Mesenteric fat pad (tissue), 1 donor: ENCODE data around the gene LDLRAP1. TPM values are rescaled to one million over a fixed set of nuclear protein-coding genes. Genes with fewer than 3 reads are reported as not detected.
"Not testable (repeated sequence)": the region's sequence is repeated elsewhere in the genome, so short reads cannot be mapped to it uniquely, and the experiment has no call there.

Source experiments
- DNase-seq: peaks from one replicate; pipeline ENCODE4 v3.0.0-alpha.2; 2020; ENCODE audit warnings: low spot score
- total RNA-seq: library from RNA; stranded (reverse); fragmentation: NEBNext Ultra II Directional; extraction: Animal tissue kit (Norgen Biotek cat#: 25700); gene quantifications from one replicate; pipeline ENCODE4 v1.2.1, GENCODE V29; 2021
- donor health status: DM: yes; HTN: yes; CAD: no.

The LDLRAP1 gene
- total RNA-seq, 1 donor from 2014 or later = 27.6 TPM

- DNase-seq = not testable (repeated sequence)
These were observed 57.7 kb downstream of the LDLRAP1 start for GRCh38 chr1:25600971-25601699.

- DNase-seq = not testable (repeated sequence)
These were observed 60.6 kb downstream of the LDLRAP1 start for GRCh38 chr1:25603779-25604538.

- DNase-seq = no peak
These were observed 63.7 kb downstream of the LDLRAP1 start for GRCh38 chr1:25607123-25607522.

- DNase-seq = no peak
These were observed 65.2 kb downstream of the LDLRAP1 start for GRCh38 chr1:25608488-25609178.

GRCh38 chr1:25609921-25610320, 66.5 kb downstream of the LDLRAP1 start:
- no peak for DNase-seq

GRCh38 chr1:25610822-25611630, 67.6 kb downstream of the LDLRAP1 start:
- no peak for DNase-seq

GRCh38 chr1:25611843-25612242, 68.4 kb downstream of the LDLRAP1 start:
- DNase-seq = no peak

GRCh38 chr1:25612421-25612820, 69.0 kb downstream of the LDLRAP1 start:
- DNase-seq = no peak

GRCh38 chr1:25613091-25613490, 69.7 kb downstream of the LDLRAP1 start:
- DNase-seq = no peak

GRCh38 chr1:25614501-25615171, 71.2 kb downstream of the LDLRAP1 start:
- DNase-seq = no peak

GRCh38 chr1:25615172-25615541, 71.8 kb downstream of the LDLRAP1 start:
- no peak for DNase-seq

- DNase-seq = no peak
These were observed 72.2 kb downstream of the LDLRAP1 start for GRCh38 chr1:25615563-25616094.

GRCh38 chr1:25616095-25616986, 72.9 kb downstream of the LDLRAP1 start, which contains the start of gene MAN1C1:
Gene MAN1C1, plus strand, starts transcription at chr1:25616791. Its CDS starts 1,007 bp downstream, at chr1:25617798.
- DNase-seq = peak; percentile 96

- DNase-seq = no peak
These were observed 73.7 kb downstream of the LDLRAP1 start for GRCh38 chr1:25616987-25617624.

GRCh38 chr1:25617625-25618432, 74.4 kb downstream of the LDLRAP1 start:
- no peak for DNase-seq

- no peak for DNase-seq
These were observed 75.0 kb downstream of the LDLRAP1 start for GRCh38 chr1:25618433-25618808.
